ENCODE measurements around the gene C1orf167.

- TF ChIP-seq EZH2 (IDR thresholded peaks at IDR 0.05; ENCODE audit: borderline replicate concordance, low read length) (no peak), CTCF (IDR thresholded peaks at IDR 0.05; ENCODE audit: low read length) (no peak)
These were observed 3.9 kb downstream of the C1orf167 start for GRCh38 chr1:11765661-11766428.
